Large intestine (tissue), 3 donors: ENCODE measurements around the gene AUTS2. TPM values are rescaled to one million over a fixed set of nuclear protein-coding genes. Genes with fewer than 3 reads are reported as not detected.

Experiments
- DNase-seq, 2 donors: peaks; one replicate each; pipeline versions ENCODE4 v3.0.0 to v3.0.0-alpha.2; 2013
- H3K27ac ChIP-seq: one replicate; pipeline ENCODE4 v1.5.1; 2013; ENCODE audit warnings: low read length
- H3K27me3 ChIP-seq: 2 replicates; pipeline ENCODE4 v1.6.1; 2013; ENCODE audit warnings: low read length; ENCODE audit not compliant: control insufficient read depth, insufficient read depth
- H3K36me3 ChIP-seq: 2 replicates; pipeline ENCODE4 v1.6.1; 2013; ENCODE audit warnings: low read length; ENCODE audit not compliant: control insufficient read depth, insufficient read depth
- H3K4me1 ChIP-seq: one replicate; pipeline ENCODE4 v1.6.1; 2013; ENCODE audit warnings: low read length; ENCODE audit not compliant: control insufficient read depth, insufficient read depth
- H3K4me3 ChIP-seq: one replicate; pipeline ENCODE4 v1.5.1; 2013; ENCODE audit warnings: low read length
- H3K9me3 ChIP-seq: one replicate; pipeline ENCODE4 v1.6.1; 2013; ENCODE audit warnings: mild to moderate bottlenecking, low read depth, low read length, moderate library complexity; ENCODE audit not compliant: control insufficient read depth
- WGBS: methylation state at CpG from one replicate; pipeline ENCODE4 v1.1.5; 2013; ENCODE audit warnings: low lambda C conversion rate; ENCODE audit not compliant: insufficient coverage; 5-methylcytosine and 5-hydroxymethylcytosine counted together
- polyA plus RNA-seq: library from polyadenylated mRNA; unstranded; fragments of 120-200 nt; gene quantifications from one replicate; pipeline ENCODE4 v1.2.1, GENCODE V29; 2013

AUTS2 gene
- polyA plus RNA-seq, 1 donor, result 51.3 TPM

DNA sequence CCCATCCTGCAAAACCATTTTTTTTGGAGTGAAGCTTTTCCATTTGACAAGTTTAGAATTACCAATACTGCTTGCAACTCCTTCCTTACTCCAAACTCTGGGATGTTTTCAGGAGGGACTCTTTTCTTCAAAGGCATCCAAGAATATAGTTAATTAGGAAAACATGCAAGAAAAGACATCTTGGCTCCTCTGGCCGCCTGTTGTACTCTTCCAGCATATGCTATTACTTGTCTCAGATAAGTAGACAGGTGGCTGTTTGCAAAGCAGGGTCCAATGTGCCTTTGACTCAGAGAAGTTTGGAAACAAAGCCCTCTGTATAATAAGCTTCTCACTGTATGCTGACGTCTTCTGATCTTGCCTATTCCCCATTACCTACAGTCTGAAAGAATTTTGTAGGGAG lies 746.5 kb downstream of the AUTS2 start:
- H3K4me3 ChIP-seq, result no peak overlapping the region
- H3K36me3 ChIP-seq, result no peaks in the 10 kb centered on the region
- H3K4me1 ChIP-seq, result no peaks in the 10 kb centered on the region
- no peaks in the 10 kb centered on the region for H3K27me3 ChIP-seq
- DNase-seq, result peak; percentile 24 to 35
- H3K9me3 ChIP-seq, result no peaks in the 10 kb centered on the region
- H3K27ac ChIP-seq, result no peak overlapping the region
- WGBS, result 50% methylated on average over 1 of the region's 2 CpGs

DNA sequence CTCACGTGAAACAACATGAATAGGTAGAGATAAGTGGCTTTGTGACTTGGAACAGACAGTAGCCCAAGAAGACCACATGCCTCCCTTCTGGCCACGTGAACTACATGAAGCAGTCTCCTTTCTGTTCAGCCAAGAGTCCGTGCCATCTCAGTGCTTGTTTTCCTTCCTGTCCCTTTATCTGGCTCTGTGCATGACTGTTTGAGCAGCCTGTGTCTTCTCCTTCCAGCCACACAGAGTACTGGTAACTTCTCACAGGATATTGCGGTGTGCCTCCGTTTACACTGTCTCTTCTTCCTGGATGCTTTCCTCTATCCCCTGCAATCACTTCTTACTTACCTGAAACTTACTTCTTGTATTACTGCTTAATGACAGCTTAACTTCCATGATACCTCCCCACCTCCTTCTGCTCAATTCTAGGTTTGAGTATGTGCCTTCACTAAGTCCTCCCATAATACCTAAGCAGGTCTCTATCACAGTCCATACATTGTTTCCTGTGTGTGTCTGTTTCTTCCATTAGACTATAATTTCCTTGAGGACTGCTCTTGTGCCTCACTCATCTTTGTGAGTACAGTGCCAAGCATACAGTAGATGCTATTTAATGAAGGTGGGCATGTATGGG lies 748.7 kb downstream of the AUTS2 start:
- Histone ChIP-seq H3K4me3 (no peak overlapping the region), H3K9me3 (no peaks in the 10 kb centered on the region), H3K4me1 (no peaks in the 10 kb centered on the region), H3K27ac (no peak overlapping the region), H3K27me3 (no peaks in the 10 kb centered on the region), H3K36me3 (no peaks in the 10 kb centered on the region)
- 80% methylated on average over 1 of the region's 5 CpGs for WGBS
- DNase-seq, result no peak

DNA sequence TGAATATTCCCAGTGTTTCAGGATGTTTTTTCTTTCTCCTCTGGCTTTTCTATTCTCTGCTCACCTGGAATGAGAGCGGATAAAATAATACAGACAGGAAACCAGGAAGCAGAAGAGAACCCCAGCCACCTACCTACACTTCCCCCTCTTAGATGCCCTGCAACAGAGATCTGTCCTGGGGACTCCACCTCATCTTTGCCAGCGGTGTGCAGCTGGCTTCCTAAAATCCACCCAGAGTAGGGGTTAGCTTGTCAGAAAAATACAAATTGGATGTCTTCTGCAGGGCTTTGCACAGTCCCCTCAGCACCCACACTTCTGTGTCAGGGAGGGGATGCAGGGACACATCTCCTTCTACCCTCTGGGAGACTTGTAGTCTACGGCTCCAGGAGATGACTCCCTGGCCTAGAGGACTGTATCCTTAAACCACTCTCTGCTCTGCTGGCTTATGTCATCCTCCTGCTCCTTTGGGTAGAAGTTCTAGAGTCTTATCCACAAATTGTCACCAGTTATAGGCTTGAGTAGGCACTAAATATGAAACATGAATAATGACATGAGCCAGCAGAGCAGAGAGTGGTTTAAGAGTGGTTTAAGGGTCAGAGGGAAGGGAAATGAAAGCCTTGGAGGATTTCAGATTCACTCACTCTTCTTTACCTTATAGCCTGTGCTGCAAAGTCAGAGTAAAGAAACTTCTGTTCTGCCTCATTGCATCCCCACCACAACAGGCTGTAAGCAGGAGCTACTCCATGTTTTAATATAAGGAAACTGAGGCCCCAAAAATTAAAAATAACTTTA lies 749.4 kb downstream of the AUTS2 start:
- no peak for DNase-seq
- Histone ChIP-seq H3K4me1 (no peaks in the 10 kb centered on the region), H3K36me3 (no peaks in the 10 kb centered on the region), H3K4me3 (no peak overlapping the region), H3K27me3 (no peaks in the 10 kb centered on the region), H3K9me3 (no peaks in the 10 kb centered on the region), H3K27ac (no peak overlapping the region)
- WGBS, result no CpG with 5 or more reads among the region's 3 CpGs

DNA sequence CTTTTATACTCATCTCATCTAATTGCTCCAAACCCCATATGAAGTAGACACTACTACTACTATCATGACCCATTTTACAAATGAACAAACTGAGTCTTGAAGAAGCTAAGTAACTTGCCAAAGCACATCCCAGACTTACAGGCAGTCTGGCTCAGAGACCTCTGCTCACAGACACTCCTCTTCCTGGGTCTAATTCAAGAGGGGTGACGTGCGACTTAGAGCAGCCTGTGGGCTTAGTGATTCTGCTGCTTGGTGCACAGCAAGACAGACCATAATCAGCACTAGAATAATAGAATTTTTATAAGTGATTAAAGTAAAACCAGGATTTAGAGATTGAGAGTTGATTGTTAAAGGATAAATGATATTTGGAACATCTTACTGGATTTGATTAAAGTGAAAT lies 750.8 kb downstream of the AUTS2 start:
- DNase-seq, result no peak
- no peaks in the 10 kb centered on the region for H3K36me3 ChIP-seq
- no peak overlapping the region for H3K4me3 ChIP-seq
- no CpG with 5 or more reads among the region's 2 CpGs for WGBS
- no peak overlapping the region for H3K27ac ChIP-seq
- no peaks in the 10 kb centered on the region for H3K9me3 ChIP-seq
- H3K4me1 ChIP-seq, result no peaks in the 10 kb centered on the region
- H3K27me3 ChIP-seq, result no peaks in the 10 kb centered on the region

DNA sequence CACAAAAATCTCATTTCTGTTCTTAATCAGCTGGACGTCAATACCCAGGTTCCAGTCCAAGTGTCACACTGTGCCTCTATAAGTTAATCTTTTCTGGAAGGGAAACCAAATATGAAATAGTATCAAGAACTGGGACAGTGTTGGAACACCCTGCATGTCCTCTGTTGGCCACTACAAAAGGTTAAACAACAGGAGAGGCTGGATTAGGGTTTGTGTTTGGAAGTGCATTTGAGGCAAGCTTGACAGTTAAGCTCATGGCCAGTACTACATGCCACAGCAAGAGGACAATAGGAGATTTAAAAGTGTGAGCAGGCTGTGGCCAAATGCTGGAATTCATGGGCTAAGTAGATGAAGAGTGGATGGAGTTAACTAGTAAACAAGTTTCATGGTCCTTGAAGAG lies 751.5 kb downstream of the AUTS2 start:
- H3K36me3 ChIP-seq, result no peaks in the 10 kb centered on the region
- H3K27me3 ChIP-seq, result no peaks in the 10 kb centered on the region
- no peaks in the 10 kb centered on the region for H3K4me1 ChIP-seq
- no peak overlapping the region for H3K27ac ChIP-seq
- H3K4me3 ChIP-seq, result no peak overlapping the region
- no peaks in the 10 kb centered on the region for H3K9me3 ChIP-seq
- WGBS, result no CpG with 5 or more reads among the region's 1 CpG
- DNase-seq, result no peak

DNA sequence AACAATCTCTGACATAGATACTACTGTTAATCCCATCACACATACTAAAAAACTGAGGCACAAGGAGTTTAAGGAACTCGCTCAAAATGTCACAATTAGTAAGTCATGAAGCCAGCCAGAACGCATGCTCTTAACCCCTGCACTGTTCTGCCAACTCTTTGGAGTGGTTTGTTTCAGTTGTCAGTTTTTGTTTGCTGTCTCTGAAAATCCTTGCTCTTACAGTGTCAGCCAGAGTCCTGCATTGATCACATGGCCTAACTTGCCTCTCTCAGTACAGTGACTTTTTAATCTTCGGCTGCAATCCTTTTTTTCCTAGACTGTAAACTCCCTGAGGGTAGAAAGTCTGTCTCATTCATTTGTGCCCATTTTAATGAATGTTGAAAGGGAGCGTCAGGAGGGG lies 753.8 kb downstream of the AUTS2 start:
- 80% methylated on average over 1 of the region's 4 CpGs for whole genome bisulfite sequencing
- no peak for DNase-seq
- Histone ChIP-seq H3K27me3 (no peaks in the 10 kb centered on the region), H3K36me3 (no peaks in the 10 kb centered on the region), H3K4me3 (no peak overlapping the region), H3K9me3 (no peaks in the 10 kb centered on the region), H3K4me1 (no peaks in the 10 kb centered on the region), H3K27ac (no peak overlapping the region)

DNA sequence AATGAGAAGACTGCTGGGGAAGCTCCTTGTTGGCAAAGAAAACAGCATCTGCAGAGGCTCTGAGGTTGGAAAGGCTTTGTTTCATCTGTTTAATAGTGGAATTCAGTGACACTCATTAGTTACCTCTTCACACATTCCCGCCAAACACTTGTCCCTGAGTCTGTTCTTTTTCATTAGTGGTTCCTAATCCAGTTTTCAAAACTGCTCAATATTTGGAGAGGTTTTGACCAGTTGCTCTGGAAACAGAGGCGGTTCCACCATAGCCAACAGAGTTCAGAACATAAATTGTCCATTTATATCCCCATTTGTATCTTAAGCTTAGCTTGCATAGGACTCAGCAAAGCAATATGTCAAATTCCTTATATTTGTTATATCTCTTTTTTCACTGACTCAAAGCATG lies 754.6 kb downstream of the AUTS2 start:
- no peaks in the 10 kb centered on the region for H3K9me3 ChIP-seq
- H3K27me3 ChIP-seq, result no peaks in the 10 kb centered on the region
- WGBS, result 60% methylated on average over 1 of the region's 2 CpGs
- no peaks in the 10 kb centered on the region for H3K4me1 ChIP-seq
- DNase-seq, result no peak
- H3K36me3 ChIP-seq, result no peaks in the 10 kb centered on the region
- no peak overlapping the region for H3K4me3 ChIP-seq
- H3K27ac ChIP-seq, result no peak overlapping the region

DNA sequence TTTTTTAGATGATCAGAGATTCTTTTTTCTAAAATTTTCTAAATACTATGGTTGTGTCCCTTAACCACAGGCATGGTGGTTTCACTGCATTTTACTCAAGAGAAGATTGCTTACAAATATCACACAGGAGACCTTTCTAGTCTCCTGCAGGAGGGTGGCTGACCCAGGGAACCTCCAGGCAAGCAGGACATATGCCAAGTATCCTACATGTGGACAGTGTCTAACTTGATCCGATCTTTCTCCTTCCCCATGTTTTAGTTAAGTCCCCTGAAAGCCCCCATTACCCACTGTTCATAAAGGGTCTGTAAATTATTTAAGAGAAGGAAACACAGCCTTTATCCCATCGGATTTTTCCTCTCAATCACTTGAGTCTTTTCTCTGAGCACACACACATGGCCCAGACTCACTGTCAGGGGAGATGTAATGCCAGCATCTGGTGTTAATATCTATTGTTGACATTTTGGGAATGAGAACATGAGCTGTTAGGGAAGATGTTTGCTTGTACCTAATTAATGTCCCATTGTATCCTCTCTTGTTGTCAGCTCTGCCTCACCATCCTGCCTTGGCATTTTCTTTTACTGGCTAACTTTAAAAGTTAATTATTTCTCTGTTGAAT lies 755.2 kb downstream of the AUTS2 start:
- DNase-seq, result no peak
- H3K27ac ChIP-seq, result no peak overlapping the region
- no peaks in the 10 kb centered on the region for H3K9me3 ChIP-seq
- no peaks in the 10 kb centered on the region for H3K36me3 ChIP-seq
- no peaks in the 10 kb centered on the region for H3K4me1 ChIP-seq
- H3K27me3 ChIP-seq, result no peaks in the 10 kb centered on the region
- no peak overlapping the region for H3K4me3 ChIP-seq
- no CpG with 5 or more reads among the region's 2 CpGs for WGBS

DNA sequence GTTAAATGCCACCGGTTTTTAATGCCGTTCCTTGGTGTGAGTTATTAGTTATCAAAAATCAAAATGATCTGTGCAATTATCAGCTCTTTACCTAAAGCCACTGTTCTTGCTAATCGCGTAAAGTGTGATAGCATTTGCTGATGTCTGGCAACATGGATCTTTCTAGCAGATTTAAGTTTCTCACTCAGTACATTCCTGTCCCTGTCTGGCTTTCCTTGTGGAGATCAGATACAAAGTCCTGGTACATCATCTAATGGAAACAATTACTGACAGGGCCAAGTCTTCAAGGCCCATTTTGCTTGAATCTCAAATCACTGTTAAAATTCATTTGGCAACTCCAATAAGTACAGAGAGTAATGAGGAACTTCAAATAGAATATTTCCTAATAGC lies 755.7 kb downstream of the AUTS2 start:
- Histone ChIP-seq H3K4me3 (no peak overlapping the region), H3K27ac (no peak overlapping the region)
- WGBS, result 40% methylated on average over 2 of the region's 4 CpGs

DNA sequence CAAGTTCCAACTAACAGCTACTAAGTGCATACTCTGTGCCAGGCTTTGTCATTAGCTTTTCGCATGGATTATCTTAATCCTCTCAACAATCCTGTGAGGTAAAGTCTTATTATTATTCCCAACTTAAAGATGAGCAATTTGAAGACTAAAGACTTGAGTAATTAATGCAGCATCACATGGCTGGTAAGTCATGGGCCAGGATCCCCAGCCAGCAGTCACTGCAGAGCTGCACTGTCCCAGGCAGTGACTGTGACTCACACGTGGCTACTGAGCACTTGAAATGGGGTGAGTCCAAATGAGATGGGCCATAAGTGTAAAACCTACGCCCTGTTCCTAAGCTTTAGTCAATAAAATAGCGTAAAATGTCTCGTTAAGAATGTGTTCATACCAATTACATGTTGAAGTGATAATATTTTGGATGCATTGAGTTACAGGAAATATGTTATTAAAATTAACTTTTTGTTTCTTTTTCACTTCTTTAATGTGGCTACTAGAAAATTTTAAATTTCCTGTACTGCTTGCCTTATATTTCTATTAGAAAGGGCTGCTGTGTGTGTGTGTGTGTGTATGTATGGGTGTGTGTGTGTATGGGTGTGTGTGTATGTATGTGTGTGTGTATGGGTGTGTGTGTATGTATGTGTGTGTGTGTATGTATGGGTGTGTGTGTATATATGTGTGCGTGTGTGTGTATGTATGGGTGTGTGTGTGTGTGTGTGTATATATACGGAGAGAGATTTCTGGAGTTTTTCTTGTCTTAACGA lies 756.3 kb downstream of the AUTS2 start:
- H3K9me3 ChIP-seq, result no peaks in the 10 kb centered on the region
- no peak for DNase-seq
- no peak overlapping the region for H3K27ac ChIP-seq
- H3K27me3 ChIP-seq, result no peaks in the 10 kb centered on the region
- 100% methylated on average over 3 of the region's 8 CpGs for WGBS
- H3K36me3 ChIP-seq, result no peaks in the 10 kb centered on the region
- no peaks in the 10 kb centered on the region for H3K4me1 ChIP-seq
- H3K4me3 ChIP-seq, result no peak overlapping the region

More for the DNA sequence above, 755.7 kb downstream of the AUTS2 start:
- no peak for DNase-seq
- Histone ChIP-seq H3K36me3 (no peaks in the 10 kb centered on the region), H3K4me1 (no peaks in the 10 kb centered on the region), H3K9me3 (no peaks in the 10 kb centered on the region), H3K27me3 (no peaks in the 10 kb centered on the region)
